ENCODE data around the gene ZMYM3.

The ZMYM3 gene

GRCh38 chrX:71221145-71221544, 32.8 kb downstream of the ZMYM3 start:
- DNase-seq (ENCODE audit: extremely low spot score) = no peak
- TF ChIP-seq ARNT (IDR thresholded peaks at IDR 0.05) = no peak
- no peak for TF ChIP-seq FOXK2 (IDR thresholded peaks at IDR 0.05)
- no peak for TF ChIP-seq TARDBP (IDR thresholded peaks at IDR 0.05)
- no peak for TF ChIP-seq SUZ12 (IDR thresholded peaks at IDR 0.05)
- no peak for TF ChIP-seq CTBP1 (IDR thresholded peaks at IDR 0.05; ENCODE audit: borderline replicate concordance)
- no peak for TF ChIP-seq FOXA1 (IDR thresholded peaks at IDR 0.05)
- no peak for TF ChIP-seq ZNF384 (IDR thresholded peaks at IDR 0.05)
- no peak for TF ChIP-seq HDGF (IDR thresholded peaks at IDR 0.05; ENCODE audit: borderline replicate concordance)
- CTCF ChIA-PET = no interaction called here

GRCh38 chrX:71217298-71217697, 36.6 kb downstream of the ZMYM3 start:
- no peak for DNase-seq (ENCODE audit: extremely low spot score)
- POLR2A ChIA-PET = no interaction called here

More at GRCh38 chrX:71221145-71221544, 32.8 kb downstream of the ZMYM3 start:
- POLR2A ChIA-PET = no interaction called here

GRCh38 chrX:71216485-71216884, 37.5 kb downstream of the ZMYM3 start:
- no peak for DNase-seq (ENCODE audit: extremely low spot score)
- TF ChIP-seq CTBP1 (IDR thresholded peaks at IDR 0.05; ENCODE audit: borderline replicate concordance) (no peak), ZNF384 (IDR thresholded peaks at IDR 0.05) (no peak), FOXK2 (IDR thresholded peaks at IDR 0.05) (no peak), ELF4 (IDR thresholded peaks at IDR 0.05) (no peak), HDGF (IDR thresholded peaks at IDR 0.05; ENCODE audit: borderline replicate concordance) (no peak), TARDBP (IDR thresholded peaks at IDR 0.05) (no peak), PKNOX1 (IDR thresholded peaks at IDR 0.05) (no peak)
- CTCF ChIA-PET = interaction anchor here (0.6 kb wide), 1 partner anchor 68 kb away, joined by 3 read pairs; no protein-coding TSS in a partner anchor
- POLR2A ChIA-PET = no interaction called here

More at GRCh38 chrX:71217298-71217697, 36.6 kb downstream of the ZMYM3 start:
- CTCF ChIA-PET = no interaction called here
- TF ChIP-seq SP1 (IDR thresholded peaks at IDR 0.05) (no peak), FOXA1 (IDR thresholded peaks at IDR 0.05) (no peak)

- TF ChIP-seq NFRKB (IDR thresholded peaks at IDR 0.05) (no peak), FOXA1 (IDR thresholded peaks at IDR 0.05) (no peak), PKNOX1 (IDR thresholded peaks at IDR 0.05) (no peak), LEF1 (IDR thresholded peaks at IDR 0.05; ENCODE audit: borderline replicate concordance) (no peak), L3MBTL2 (conservative IDR thresholded peaks at IDR 0.05) (no peak), ELF4 (IDR thresholded peaks at IDR 0.05) (no peak), ARNT (IDR thresholded peaks at IDR 0.05) (no peak), CTBP1 (IDR thresholded peaks at IDR 0.05; ENCODE audit: borderline replicate concordance) (no peak), ZNF384 (IDR thresholded peaks at IDR 0.05) (no peak), FOXK2 (IDR thresholded peaks at IDR 0.05) (no peak), TARDBP (IDR thresholded peaks at IDR 0.05) (no peak), SUZ12 (IDR thresholded peaks at IDR 0.05) (no peak), BHLHE40 (IDR thresholded peaks at IDR 0.05; ENCODE audit: borderline replicate concordance) (no peak), SP1 (IDR thresholded peaks at IDR 0.05) (no peak), FOXM1 (IDR thresholded peaks at IDR 0.05; ENCODE audit: borderline replicate concordance) (no peak), HDGF (IDR thresholded peaks at IDR 0.05; ENCODE audit: borderline replicate concordance) (no peak)
- ChIA-PET CTCF (no interaction called here), POLR2A (no interaction called here)
- no peak for DNase-seq (ENCODE audit: extremely low spot score)
Observed at GRCh38 chrX:71215338-71215912, 38.5 kb downstream of the ZMYM3 start.

- POLR2A ChIA-PET = interaction anchor here (1.3 kb wide), 1 partner anchor 68 kb away, joined by 3 read pairs; the partner anchor contains the start of gene NONO
- TF ChIP-seq NFRKB (IDR thresholded peaks at IDR 0.05) (no peak), ELF4 (IDR thresholded peaks at IDR 0.05) (no peak), SUZ12 (IDR thresholded peaks at IDR 0.05) (no peak), SP1 (IDR thresholded peaks at IDR 0.05) (no peak), FOXA1 (IDR thresholded peaks at IDR 0.05) (no peak), CTBP1 (IDR thresholded peaks at IDR 0.05; ENCODE audit: borderline replicate concordance) (no peak), ARNT (IDR thresholded peaks at IDR 0.05) (no peak), LEF1 (IDR thresholded peaks at IDR 0.05; ENCODE audit: borderline replicate concordance) (no peak)
- CTCF ChIA-PET = no interaction called here
Observed at GRCh38 chrX:71214604-71215337, 39.2 kb downstream of the ZMYM3 start.

GRCh38 chrX:71214152-71214551, 39.8 kb downstream of the ZMYM3 start:
- ChIA-PET CTCF (no interaction called here), POLR2A (interaction anchor here (1.3 kb wide), 1 partner anchor 69 kb away, joined by 3 read pairs; the partner anchor contains the start of gene NONO)
- no peak for DNase-seq (ENCODE audit: extremely low spot score)
- TF ChIP-seq TARDBP (IDR thresholded peaks at IDR 0.05) (no peak), ARNT (IDR thresholded peaks at IDR 0.05) (no peak), L3MBTL2 (conservative IDR thresholded peaks at IDR 0.05) (no peak), ZNF384 (IDR thresholded peaks at IDR 0.05) (no peak), FOXM1 (IDR thresholded peaks at IDR 0.05; ENCODE audit: borderline replicate concordance) (no peak), BHLHE40 (IDR thresholded peaks at IDR 0.05; ENCODE audit: borderline replicate concordance) (no peak), SP1 (IDR thresholded peaks at IDR 0.05) (no peak), CTBP1 (IDR thresholded peaks at IDR 0.05; ENCODE audit: borderline replicate concordance) (no peak), HDGF (IDR thresholded peaks at IDR 0.05; ENCODE audit: borderline replicate concordance) (no peak), LEF1 (IDR thresholded peaks at IDR 0.05; ENCODE audit: borderline replicate concordance) (no peak), FOXA1 (IDR thresholded peaks at IDR 0.05) (no peak), NFRKB (IDR thresholded peaks at IDR 0.05) (no peak), SUZ12 (IDR thresholded peaks at IDR 0.05) (no peak), FOXK2 (IDR thresholded peaks at IDR 0.05) (no peak)

More at GRCh38 chrX:71214604-71215337, 39.2 kb downstream of the ZMYM3 start:
- DNase-seq (ENCODE audit: extremely low spot score) = no peak

Data from HEK293T (cell line).